Cardiac septum (tissue), 1 donor: ENCODE measurements around the gene ETFB. TPM values are rescaled to one million over a fixed set of nuclear protein-coding genes. Genes with fewer than 3 reads are reported as not detected.

Experiments
- DNase-seq: peaks from one replicate; pipeline ENCODE4 v3.0.0-alpha.2; 2020; ENCODE audit warnings: low spot score
- intact Hi-C: fragments of 100-400 bp; cut with DNase I; formaldehyde crosslinking; loops from one replicate; pipeline ENCODE4 v1.14.0; 2022
- total RNA-seq: library from RNA; stranded (reverse); fragmentation: NEBNext Ultra II Directional; extraction: Animal tissue kit (Norgen Biotek cat#: 25700); gene quantifications from one replicate; pipeline ENCODE4 v1.2.1, GENCODE V29; 2021
- donor health status: DM: no; HTN: no; CAD: no.

Gene ETFB
- total RNA-seq, 1 donor from 2014 or later: 180 TPM

DNA sequence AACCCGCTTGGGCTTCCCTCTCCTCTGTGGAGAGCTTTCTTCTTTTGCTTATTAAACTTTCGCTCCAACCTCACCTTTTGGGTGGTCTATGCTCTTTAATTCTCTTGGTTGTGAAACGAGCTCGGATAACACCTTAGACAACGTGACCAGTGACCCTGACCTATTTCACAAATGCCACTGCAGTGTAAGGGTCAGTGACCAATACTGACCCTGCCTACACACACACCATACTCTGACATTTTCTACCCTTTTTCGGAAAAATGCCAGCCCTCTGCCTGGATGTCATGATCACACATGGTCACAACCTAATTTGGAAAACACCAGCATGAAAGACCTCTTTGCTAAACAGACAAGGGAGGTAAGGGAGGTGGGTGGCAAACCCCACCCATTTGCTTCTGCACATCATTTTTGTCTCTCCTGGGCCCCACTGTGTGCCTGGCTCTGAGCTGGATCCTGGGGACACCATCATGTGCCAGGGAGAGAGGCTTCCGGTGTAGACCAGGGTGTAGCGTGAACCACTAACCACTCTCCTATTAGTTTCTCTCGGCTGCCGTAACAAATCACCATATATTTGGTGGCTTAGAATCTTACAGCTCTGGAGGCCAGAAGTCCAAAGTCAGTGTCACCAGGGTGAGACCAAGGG lies 9.9 kb downstream of the ETFB start:
- no peak for DNase-seq
- intact Hi-C loops: no loop called here

DNA sequence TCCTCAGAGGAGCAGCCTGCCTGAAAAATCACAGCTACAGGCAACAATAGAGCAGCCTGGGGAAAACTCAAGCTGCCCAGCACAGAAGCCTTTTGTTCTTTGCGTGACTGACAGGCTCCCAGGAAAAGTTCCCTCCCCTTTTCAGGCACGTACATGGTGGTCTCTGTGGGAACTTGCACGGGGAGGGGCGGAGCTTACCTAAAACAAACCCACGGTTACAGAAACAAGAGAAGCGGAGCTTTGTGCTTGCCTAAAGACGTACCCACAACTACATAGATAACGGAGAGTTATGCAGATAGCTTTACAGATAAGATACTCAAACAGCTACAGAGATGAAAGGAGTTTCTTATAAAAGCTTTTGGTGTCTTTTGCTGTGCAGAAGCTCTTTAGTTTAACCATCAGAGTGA lies 11.4 kb downstream of the ETFB start:
- intact Hi-C loops: no loop called here
- no peak for DNase-seq

DNA sequence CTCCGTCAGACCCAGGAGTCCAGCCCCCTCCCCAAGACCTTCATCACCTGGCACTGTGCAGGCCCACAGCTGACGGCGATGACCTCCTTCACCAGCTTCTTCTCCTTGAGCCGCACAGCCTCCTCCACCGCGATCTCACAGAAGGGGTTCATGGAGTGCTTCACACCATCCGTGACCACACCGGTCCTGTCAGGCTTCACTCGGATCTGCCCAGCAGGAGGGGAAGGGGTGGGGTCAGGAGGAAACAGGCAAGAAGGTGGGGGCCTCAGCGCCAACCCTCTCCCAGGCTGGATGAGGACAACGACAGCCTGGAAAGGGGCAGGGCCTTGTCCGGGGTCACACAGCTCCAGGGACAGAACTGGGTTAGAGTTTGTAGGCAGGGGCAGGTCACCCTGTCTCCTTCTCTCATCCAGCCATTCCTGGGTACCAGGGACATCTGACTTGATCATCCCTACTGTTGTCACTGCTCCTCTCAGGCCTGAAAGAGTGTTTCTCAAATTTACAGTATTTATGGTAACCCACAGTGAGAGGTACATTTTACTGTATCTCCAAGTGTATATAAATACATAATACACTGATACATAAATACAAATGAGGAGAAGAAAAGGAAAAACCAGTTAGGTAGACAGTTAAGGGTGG lies 12.0 kb downstream of the ETFB start:
- no peak for DNase-seq
- intact Hi-C loops: no loop called here

DNA sequence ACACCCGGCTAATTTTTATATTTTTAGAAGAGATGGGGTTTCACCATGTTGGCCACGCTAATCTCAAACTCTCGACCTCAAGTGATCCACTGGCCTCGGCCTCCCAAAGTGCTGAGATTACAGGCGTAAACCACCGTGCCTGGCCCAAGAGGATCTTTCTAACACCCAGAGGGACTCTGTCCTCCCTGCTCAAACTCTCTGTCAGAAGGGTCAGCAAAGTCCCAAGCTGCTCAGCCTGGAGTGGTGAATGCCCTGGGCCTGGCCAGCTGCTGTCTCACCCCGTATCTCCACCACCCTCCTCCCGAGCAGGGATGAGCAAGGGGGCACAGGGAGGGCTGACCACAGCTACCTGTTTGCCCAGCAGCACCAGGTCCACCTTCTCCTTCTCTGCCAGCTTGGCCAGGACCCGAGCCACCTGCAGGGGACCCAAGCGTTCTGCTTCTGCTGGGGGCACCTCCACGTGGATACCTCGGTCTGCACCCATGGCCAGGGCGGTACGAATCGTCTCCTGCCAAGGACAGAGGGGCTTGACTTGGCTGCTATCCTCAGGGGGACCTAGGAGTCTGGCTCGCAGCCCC lies 13.3 kb downstream of the ETFB start:
- intact Hi-C loops: no loop called here
- DNase-seq: no peak

DNA sequence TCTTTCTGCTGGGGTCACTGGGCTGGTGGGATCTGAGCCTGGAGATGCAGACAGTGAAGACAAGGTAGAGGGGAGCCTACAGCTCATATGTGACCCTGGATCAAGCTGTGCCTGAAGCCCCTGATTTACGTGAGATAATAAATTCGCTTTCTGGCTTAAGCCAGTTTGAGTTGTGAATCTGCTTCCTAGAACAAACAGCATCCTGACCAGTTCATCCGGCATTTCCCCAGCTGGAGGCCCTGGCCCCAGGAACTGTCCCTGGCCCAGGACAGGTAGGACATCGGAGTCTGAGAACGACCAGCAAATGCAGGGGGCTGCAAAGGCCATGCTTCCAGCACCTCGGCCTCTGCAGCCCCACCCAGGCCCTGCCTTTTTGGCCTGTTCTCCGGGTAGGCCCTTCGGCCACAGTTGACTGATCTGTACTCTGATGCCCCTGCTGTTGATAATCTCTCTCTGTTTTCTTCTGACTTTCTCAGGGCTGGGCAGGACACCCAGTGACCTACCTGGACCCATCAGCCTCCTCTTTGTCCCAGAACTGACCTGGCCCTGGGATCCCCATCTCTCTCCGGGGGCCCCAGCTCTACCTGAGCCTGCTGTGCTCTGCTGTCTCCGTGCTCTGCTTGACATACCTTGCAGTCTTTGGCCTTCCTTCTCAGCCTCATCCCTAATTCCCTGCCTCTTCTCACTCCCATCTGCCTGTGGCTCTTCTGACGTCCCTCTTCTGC lies 14.8 kb downstream of the ETFB start:
- intact Hi-C loops: no loop called here

DNA sequence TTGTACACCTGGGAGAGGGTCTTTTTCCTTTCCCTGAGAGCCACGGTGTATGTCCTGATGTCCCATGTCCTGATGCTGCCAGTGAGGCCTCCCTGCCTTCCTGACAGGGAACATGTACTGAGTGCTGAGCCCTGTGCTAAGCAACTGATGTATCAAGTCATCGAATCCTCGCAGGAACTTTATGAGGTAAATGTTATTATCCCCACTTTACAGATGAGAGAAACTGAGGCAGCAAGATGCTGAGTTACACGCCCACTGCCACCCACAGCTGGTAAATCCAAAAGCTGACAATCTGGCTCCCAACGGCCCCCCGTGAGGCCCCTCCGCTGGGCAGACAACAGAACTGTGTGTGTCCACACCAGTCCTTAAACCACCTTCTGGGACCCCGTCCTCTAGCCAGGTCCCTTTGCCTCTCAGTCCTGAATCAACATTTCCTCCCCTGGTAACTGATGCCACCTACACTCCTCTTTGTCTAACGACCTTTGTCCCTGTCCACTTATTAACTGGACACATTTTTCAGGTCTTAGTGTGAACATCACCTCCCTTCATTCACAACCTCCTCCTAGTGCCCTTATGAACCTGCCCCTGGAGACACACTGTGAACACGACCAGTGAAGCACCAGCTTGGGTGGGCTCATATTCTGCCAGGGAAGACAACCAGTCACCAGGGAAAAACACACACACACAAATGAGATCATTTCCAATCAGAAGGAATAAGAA lies 18.8 kb downstream of the ETFB start:
- no peak for DNase-seq

More for the DNA sequence above, 14.8 kb downstream of the ETFB start:
- no peak for DNase-seq

DNA sequence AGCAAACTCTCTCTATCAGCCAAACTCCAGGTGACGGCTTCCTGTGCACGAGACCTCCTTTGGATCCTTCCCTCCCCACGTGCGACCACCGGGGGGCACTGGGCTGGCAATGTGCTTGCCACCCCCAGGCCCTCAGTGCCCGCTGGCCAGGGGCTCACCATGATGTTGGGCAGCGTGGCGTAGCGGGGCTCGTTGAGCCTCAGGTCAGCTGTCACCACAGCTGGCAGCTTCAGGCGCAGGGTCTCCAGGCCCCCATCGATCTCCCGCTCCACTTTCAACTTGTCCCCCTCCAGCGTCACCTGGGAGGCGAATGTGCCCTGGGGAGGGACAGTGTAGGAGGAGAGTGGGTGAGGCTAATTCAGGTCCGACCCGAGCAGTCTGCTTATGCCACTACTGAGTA lies 19.4 kb downstream of the ETFB start:
- intact Hi-C loops: loop anchor here (10.0 kb wide), 1 partner anchor 48 kb away; the partner anchor contains the start of gene C19orf84
- DNase-seq: no peak

More for the DNA sequence above, 18.8 kb downstream of the ETFB start:
- intact Hi-C loops: loop anchor here (10.0 kb wide), 1 partner anchor 47 kb away; the partner anchor contains the start of gene C19orf84

DNA sequence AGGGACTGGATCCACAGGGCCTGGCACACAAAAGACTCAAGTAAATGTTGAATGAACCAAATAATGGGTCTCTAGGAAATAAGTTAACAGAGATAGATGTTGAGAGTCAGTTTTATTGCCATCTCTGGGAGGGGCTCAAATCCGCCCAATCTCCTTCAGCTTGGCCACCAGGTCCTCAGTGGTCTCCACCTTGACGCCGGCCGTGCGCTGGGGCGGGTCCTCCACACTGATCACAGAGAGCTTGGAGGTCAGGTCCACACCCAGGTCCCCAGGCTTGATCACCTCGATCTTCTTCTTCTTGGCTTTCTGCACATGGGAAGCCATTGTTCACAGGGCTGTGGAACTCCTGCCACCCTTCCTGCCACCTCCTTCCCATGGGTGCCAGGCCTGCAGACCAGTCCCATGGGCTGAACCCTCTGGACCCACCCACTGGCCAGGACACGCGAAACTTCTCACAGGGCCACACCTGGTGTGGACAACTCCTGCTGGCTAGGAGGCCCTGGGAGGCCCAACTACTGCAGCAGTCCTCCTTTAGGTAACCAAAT lies 21.0 kb downstream of the ETFB start:
- DNase-seq: no peak
- intact Hi-C loops: loop anchor here (10.0 kb wide), 1 partner anchor 50 kb away; the partner anchor contains the start of gene C19orf84

DNA sequence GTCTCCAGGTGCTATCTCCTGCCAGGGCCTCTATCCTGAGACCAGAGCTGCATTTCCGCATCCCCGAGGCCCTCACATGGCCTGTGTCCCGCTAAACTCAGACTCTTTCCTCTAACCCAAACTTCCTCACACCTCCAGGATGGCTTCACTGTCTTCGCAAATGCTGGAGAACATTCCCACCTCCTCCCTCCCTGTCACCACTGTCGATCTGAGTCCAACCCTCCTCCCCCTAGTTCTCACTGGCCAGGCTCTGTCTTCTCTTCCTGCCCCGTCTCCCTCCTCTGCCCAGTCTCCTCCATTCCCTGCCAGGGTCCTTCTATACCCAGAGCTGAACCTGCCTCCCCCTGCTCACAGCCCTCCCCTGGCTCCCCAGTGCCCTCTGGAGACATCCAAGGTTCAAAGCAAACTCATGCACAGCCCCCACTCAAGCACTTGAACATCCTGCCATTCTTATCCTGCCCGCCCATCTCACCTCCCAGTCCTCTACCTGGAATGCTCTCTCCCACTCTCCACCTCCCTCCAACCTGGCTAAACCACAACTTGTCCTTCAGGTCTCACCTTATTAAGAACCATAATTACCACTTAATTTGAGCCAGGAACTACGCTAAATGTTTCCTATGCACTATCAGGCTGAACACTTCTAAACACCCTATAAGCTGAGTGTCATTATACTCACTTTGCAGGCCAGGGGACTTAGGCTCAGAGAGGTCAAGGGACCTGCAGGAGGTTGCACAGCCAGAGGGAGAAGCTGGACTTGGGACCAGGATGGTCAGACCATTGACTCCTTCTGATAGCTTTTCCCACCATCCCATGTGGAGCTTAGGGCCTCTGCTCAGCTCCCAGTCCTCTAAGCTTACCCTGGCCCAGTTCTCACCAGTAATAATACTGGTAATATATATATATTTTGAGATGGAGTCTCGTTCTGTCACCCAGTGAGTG lies 23.3 kb downstream of the ETFB start:
- DNase-seq: no peak
- intact Hi-C loops: loop anchor here (10.0 kb wide), 1 partner anchor 52 kb away; the partner anchor contains the start of gene C19orf84

DNA sequence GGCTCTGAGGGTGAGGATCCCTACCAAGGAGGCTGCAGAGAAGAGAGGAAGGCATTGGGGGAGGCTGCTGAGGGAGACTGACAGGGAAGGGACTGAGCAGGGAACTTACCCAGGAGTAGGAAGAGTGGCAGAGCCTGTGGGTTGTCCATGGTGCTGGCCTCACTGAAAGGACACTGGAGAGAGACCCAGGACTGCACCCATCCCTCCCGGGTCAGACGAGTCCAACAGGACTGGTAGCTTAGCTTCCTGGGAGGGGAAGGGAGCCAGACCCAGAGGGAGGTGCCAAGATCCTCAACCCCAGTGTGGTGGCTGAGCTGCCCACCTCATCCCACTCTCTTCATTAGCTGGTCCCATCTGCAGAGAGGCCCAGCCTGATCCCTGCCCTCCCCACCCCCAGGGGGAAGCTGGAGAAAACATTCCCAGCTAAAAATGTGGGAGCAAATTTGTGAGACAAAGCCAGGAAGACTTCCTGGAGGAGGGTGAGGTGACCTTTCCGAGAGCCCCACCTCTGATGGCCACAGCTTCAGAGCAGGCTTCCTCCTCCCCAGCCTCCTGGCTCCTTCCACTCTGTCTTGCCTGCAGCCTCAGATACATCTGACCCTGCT lies 24.1 kb downstream of the ETFB start, which contains the start of gene VSIG10L:
Gene VSIG10L, minus strand, starts transcription at position 164 of the 605 bp plus-strand sequence. Its CDS starts 15 bp downstream, at position 149.
- intact Hi-C loops: loop anchor here (2.0 to 10.0 kb wide), 2 partner anchors 25 to 53 kb away; partner anchors contain the start of genes C19orf84 and ETFB
- no peak for DNase-seq

DNA sequence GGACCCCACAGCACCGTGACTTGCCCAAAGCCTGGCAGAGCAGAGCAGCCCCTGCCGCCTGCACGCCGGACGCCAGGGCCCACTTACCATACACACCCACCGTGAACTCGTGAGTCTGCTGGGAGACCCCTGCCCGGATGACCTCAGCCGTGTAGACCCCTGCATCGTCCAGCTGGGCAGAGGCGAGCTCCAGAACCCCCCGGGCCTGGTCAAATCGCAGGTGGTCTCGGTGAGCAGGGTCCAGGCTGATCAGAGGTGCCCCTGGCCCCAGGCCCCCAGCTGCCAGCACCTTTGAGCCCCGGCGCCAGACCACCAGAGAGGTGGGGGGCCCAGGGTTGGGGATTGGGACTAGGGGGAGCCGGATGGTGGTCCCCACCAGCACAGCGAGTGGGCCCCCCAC lies 25.1 kb downstream of the ETFB start:
- intact Hi-C loops: loop anchor here (2.0 to 10.0 kb wide), 2 partner anchors 26 to 54 kb away; partner anchors contain the start of genes C19orf84 and ETFB
- no peak for DNase-seq

DNA sequence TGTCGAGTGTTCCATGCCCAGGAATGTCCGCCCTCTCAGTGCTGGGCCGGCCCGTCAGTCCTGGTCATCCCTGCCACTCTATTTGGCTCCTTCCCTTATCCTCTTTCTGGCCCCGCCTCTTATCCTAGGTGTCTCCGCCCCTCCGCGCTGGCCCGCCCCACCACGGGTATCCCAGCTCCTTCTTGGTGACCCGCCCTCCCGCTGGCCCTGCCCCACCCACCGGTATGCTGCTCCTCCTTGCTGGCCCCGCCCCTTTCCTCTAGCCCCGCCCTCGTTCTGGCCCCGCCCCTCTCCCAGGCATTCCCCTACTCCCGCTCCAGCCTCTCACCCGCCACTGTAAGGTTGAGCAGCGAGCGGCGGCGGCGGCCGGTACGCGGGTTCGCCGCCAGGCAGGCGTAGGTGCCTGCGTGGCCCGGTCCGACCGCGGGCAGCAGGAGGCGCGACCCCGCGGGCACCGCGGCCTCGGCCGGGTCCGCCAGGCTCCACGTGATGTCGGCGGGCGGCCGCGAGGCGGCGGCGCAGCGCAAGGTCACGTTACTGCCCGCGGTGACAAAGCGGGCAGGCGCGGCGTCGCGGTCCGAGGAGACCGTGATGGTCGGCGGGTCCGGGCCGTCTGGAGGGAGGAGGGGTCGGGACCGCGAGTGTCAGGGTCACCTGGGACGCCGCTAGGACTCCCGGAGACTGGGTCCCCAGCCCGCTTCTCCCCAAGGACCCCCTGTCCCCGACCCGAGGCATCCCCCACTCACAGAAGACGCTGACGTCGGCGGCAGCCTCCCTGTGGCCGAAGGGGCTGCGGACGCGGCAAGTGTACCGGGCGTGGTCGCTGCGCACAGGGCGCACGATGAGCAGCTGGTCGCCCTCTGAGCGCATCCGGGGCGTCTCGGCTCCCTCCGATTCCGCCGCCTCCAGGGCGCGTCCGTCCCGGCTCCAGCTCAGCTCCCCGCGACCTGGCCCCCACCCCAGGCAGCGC lies 26.2 kb downstream of the ETFB start:
- DNase-seq: peak; percentile 99
- intact Hi-C loops: loop anchor here (2.0 to 10.0 kb wide), 3 partner anchors 27 to 97 kb away; partner anchors contain the start of genes C19orf84 and ETFB

DNA sequence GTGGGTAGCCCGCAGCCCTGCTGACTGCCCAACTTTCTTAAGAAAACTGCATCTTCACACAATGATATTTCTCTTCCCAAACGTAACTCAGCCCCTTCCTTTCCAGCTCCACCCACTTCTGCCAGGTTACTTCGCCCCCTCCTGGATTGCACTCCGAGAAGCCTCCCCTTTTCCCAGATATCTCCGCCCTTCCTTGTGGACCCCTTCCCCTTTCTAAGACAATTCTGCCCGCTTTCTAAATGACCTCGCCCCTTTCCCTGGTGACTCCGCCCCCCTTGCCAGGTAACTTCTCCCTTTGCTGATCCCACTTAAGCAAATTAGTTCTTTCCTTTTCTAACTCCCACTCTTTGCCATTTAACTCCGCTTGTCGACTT lies 26.9 kb downstream of the ETFB start:
- no peak for DNase-seq
- intact Hi-C loops: loop anchor here (5.0 kb wide), 1 partner anchor 98 kb away; no protein-coding TSS in a partner anchor

DNA sequence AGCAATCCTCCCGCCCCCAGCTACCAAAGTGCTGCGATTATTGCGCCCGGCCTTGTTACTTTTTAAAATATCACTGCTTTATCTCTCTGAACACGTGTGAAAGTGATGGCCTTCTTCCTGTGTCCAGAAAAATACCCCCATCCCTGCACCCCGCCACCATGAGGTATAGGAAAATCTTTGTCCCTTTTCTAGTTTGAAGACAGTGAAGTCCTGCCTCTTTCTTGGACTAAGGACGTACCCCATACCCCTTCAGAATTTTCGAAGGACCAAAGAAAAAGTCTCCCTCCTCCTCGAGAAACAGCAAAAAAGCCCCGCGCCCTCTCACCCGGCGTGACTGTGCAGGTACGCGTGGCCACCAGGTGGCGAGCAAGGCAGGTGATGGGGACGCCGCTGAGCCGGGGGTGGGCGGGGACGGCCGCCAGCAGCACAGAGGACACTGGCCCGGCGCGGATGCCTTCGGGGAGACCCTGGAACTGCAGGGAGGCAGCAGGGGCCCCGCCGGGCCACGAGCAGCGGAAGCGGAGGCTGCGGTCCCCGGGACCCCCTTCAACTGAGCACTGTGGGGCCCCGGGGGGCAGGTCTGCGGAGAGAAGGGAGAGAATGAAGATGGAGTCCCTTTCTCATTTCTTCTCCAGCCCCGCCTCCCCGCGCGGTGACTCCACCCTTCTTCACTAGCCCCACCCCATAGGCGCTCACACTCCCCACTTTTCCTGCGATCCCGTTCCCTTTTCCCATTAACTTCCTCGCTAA lies 27.4 kb downstream of the ETFB start:
- intact Hi-C loops: loop anchor here (5.0 kb wide), 1 partner anchor 99 kb away; no protein-coding TSS in a partner anchor

DNA sequence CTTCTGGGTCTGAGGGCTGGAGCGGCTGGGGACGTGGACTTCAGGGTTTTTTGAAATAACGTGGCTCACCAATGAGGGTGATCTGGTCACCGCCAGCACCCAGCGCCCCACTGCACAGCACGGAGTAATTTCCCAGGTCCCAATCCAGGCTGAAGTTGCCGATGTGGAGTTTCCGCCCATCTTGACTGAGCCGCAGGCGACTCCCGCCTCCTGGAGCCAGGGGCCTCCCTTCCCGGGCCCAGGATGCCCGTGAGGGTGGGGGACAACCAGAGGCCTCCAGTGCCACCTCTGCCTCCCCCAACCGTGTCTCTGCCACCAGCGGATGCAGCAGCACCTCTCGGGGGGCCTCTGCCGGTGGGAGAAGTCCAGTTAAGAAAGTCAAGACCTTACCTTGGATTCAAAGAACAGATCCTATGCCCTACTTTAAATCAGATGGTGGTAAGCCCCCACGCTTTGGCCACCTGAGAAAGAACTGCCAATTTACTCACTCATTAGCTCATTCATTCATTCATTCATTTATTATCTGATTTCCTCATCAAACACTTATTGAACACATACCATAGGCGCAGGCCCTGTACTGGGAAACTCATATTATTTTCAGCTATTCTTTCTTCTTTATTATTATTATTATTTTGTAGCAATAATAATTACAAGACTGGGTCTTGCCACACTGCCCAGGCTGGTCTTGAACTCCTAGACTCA lies 28.2 kb downstream of the ETFB start:
- no peak for DNase-seq
- intact Hi-C loops: loop anchor here (5.0 kb wide), 1 partner anchor 99 kb away; no protein-coding TSS in a partner anchor

More for the DNA sequence above, 27.4 kb downstream of the ETFB start:
- DNase-seq: peak; percentile 92
